GM12874 (cell line): ENCODE measurements around the gene DLX4.

Source experiments
- TF ChIP-seq, protein P1 (sequence below): IDR thresholded peaks from 2 replicates; pipeline ENCODE4 v1.5.1; 2011; ENCODE audit warnings: low read depth, mild to moderate bottlenecking, control low read depth, low read length, moderate library complexity; ENCODE audit not compliant: insufficient read depth

The DLX4 gene

DNA sequence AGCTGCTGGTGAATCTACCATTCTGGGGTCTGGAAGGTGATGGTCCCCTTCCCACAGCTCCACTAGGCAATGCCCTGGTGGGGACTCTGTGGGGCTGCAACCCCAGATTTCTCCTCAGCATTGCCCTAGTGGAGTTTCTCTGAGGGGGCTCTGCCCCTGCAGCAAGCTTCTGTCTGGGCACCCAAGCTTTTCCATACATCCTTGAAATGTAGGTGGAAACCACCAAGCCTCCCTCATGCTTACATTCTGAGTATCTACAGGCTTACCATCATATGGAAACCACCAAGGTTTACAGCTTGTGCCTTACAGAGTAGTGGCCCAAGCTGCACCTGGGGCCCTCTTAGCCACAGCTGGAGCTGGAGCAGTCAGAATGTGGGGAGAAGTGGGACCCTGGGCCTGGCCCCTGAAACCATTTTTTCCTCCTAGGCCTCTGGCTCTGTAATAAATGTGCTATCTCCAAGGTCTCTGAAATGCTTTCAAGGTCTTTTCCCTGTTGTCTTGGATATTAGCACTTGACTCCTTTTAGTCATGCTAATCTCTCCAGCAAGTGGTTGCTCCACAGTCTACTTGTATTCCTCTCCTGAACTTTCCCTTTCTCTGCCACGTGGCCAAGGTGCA, 45.6 kb downstream of the DLX4 start:
- TF ChIP-seq, protein P1, sequence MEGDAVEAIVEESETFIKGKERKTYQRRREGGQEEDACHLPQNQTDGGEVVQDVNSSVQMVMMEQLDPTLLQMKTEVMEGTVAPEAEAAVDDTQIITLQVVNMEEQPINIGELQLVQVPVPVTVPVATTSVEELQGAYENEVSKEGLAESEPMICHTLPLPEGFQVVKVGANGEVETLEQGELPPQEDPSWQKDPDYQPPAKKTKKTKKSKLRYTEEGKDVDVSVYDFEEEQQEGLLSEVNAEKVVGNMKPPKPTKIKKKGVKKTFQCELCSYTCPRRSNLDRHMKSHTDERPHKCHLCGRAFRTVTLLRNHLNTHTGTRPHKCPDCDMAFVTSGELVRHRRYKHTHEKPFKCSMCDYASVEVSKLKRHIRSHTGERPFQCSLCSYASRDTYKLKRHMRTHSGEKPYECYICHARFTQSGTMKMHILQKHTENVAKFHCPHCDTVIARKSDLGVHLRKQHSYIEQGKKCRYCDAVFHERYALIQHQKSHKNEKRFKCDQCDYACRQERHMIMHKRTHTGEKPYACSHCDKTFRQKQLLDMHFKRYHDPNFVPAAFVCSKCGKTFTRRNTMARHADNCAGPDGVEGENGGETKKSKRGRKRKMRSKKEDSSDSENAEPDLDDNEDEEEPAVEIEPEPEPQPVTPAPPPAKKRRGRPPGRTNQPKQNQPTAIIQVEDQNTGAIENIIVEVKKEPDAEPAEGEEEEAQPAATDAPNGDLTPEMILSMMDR: no peak

- TF ChIP-seq, protein P1: no peak
These were observed 46.2 kb downstream of the DLX4 start for GRCh38 chr17:50015146-50015545.

DNA sequence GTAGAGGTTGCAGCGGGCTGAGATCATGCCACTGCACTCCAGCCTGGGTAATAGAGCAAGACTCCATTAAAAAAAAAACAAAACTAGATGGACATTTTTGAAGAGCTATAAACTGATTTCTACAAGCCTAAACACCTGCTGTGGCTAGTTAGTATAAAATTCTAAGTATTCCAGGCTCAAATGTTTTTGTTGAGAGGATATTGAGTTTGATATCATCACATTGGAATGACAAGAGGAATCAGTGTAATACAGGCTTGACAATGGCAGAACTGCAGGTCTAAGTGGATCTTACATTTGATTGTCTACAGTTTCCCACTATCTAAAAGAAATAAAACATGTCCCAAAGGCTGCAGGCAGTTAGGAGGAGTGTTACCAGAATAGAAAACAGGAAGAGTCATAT, 49.9 kb downstream of the DLX4 start:
- TF ChIP-seq, protein P1: no peak

GRCh38 chr17:50020841-50021599, 52.0 kb downstream of the DLX4 start:
- TF ChIP-seq, protein P1: no peak

- TF ChIP-seq, protein P1: no peak
These were observed 52.8 kb downstream of the DLX4 start for GRCh38 chr17:50021681-50022370.

GRCh38 chr17:50022463-50023130, 53.6 kb downstream of the DLX4 start:
- TF ChIP-seq, protein P1: no peak

DNA sequence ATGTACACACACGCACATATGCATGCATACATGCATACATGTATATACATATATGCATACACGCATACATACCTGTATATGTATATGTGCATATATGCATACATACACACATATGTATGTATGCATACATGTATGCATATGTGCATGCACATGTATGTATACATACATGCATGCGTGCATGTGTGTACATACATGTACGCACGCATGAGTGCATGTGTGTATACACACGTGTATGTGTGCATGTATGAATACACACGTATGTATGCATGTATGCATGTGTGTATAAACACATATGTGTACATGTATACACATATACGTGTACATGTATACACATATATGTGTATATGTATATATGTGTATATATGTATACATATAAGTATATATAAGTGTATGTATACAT, 54.5 kb downstream of the DLX4 start:
- TF ChIP-seq, protein P1: no peak
